ENCODE data around the gene CSPG4.

DNA sequence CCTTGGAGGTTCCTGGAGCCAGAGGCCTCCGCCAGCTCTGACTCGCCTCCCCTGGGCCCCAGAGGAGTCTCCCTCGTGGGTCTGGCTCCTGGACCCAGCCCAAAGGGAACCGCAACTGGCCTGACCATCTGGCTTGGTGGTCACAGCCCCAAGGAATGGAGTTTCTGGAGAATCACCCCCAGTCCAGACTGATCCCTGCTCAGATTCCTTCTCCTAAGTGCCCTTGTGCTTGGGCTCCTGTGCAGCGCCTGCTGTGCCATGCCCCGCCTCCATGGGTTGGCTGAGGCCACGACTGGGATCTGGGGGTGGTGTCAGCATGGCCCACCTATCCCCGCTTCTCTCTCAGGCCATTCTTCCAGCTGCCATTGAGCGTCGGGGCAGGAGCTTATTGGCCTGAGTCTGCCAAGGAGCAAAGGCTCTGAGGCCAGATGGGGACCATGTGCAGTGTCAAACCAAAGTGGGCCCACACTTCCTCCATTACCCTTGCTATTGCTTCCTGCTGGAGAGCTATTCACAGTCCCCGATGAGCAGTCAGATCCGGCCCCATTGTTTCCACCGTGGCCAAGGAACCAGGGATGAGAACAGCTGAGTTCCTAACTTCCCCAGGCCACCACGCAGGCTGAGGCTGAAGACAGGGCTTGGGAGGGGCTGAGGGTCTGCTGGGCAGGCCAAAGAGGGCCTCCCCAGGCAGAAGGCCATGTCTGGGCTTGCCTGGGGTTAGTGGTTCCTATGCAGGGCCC lies 19.0 kb downstream of the CSPG4 start:
- TF ChIP-seq, protein P1, sequence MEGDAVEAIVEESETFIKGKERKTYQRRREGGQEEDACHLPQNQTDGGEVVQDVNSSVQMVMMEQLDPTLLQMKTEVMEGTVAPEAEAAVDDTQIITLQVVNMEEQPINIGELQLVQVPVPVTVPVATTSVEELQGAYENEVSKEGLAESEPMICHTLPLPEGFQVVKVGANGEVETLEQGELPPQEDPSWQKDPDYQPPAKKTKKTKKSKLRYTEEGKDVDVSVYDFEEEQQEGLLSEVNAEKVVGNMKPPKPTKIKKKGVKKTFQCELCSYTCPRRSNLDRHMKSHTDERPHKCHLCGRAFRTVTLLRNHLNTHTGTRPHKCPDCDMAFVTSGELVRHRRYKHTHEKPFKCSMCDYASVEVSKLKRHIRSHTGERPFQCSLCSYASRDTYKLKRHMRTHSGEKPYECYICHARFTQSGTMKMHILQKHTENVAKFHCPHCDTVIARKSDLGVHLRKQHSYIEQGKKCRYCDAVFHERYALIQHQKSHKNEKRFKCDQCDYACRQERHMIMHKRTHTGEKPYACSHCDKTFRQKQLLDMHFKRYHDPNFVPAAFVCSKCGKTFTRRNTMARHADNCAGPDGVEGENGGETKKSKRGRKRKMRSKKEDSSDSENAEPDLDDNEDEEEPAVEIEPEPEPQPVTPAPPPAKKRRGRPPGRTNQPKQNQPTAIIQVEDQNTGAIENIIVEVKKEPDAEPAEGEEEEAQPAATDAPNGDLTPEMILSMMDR (IDR thresholded peaks at IDR 0.05 in 8 of 11, conservative IDR thresholded peaks at IDR 0.05 in 3 of 11): no peak
- TF ChIP-seq POLR2AphosphoS5 (IDR thresholded peaks at IDR 0.05): no peak
- no peak for TF ChIP-seq POLR2A (IDR thresholded peaks at IDR 0.05)
